Tongue (tissue), 2 donors: ENCODE measurements around the gene LONP1. TPM values are rescaled to one million over a fixed set of nuclear protein-coding genes. Genes with fewer than 3 reads are reported as not detected.

Experiments
- DNase-seq: peaks from one replicate; pipeline ENCODE4 v3.0.0-alpha.2; 2015
- total RNA-seq: library from RNA; depleted of rRNA; stranded (reverse); fragments of >200 nt; gene quantifications from one replicate; pipeline ENCODE4 v1.2.3, GENCODE V29; 2014

Gene LONP1
- total RNA-seq, 1 donor from 2014 or later, result 55.7 TPM

DNA sequence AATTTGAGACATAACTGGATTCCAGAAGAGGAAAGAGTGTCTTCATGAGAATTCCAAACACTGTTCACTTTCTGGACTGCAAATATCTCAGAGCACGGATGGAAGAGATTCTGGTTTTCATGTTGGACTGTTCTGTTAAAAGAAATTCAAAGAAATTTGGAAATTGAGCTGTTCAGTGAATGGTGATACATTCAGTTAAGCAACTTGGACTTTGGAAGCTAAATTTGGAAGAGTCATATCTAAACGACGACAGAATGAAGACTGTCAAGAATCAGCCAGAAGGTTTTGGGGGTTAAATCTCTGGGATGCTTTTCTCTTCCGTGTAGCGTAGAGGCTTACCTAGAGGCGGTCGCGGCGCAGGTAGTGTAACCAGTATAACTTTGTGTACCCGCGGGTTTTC lies 71.5 kb downstream of the LONP1 start:
- no peak for DNase-seq

DNA sequence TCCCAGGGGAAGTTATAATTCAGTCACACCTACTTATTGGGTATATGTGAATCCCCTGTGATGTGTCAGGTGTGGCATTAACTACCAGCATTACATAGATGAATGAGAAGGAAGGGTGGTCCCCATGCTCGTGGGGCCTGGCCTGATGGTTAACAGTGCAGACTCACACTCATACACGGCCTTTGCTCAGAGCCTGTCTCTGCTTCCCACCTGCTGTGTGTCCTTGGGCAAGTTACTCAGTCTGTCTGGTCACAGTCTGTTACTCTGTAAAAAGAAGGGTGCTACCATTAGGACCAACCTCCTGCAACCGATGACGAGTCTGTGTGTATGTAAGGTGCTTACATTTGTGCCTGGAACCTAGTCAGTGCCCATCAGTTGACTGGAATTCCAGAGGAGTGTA lies 73.2 kb downstream of the LONP1 start:
- DNase-seq, result no peak

DNA sequence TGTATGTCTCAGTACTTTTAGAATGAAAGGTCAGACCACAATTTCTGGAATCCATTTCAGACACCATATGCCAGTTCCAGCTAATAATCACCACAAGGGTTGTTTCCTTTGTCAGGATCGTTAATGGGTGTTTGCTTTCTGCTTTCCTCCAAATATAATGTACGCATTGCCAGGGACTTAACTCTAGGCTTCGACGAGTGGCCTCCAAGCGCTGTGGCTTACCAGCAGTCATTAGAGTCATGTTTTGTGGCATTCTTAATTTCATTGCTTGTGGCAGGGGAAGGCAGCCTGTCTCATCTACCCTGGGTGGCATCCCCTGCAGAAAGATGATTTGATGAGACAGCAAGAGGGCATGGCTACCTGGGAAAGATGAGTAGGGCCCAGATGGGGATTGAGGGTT lies 74.5 kb downstream of the LONP1 start:
- no peak for DNase-seq

DNA sequence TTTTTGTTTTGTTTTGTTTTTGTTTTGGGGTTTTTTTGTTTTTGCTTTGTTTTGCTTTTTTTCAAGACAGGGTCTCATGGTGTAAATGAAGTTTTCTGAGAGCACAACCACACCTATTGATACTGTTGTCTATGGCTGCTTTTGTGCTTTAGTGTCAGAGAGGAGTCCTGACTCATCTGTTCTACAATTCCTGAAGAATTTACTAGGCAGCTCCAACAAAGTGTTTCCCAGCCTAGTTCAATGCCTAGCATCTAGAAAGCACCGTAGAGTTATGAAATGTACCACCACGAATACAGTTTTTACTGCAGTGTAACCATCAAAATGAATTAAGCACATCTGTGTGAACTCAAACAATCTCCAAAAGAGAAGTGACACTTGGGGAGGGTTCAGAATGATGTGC lies 75.9 kb downstream of the LONP1 start:
- DNase-seq, result no peak

DNA sequence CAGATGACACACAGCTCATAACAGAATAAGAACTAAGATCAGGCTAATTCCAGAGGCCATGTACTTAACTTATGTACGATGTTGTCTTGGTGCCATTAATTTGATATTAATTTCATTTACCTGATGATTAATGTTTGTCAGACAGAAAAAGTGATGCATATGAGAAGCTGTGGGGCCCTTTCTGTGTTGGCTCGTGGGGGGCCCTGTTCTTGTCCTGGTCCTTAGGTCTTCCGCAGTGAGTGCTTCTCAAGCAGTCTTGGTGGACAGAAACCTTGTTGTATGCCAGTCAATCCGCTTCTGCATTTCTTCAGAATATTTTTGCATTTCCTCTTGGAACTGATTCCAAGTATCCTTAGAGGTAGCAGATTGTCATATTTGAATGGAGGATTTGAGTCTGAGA lies 76.9 kb downstream of the LONP1 start:
- no peak for DNase-seq

DNA sequence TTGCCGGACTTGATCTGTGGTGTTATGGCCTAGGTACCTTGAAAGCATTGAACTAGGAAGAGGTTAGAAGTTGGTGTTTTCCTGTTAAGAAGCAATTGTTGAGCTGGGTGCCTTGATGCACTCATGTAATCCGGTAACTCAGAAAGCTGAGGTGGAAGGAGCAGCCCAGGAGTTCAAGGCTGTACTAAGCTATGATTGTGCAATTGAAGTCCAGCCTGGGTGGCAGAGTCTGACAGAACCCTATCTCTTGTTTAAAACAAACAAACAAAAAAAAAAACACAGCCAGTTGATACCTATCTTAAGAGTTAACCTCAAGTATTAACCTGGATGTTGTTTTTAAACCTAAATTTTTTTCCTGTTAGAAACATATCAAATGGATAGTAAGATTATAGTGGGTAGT lies 77.7 kb downstream of the LONP1 start:
- no peak for DNase-seq

Other genes with a start within 250 kb of the LONP1 start
- 8.1 TPM for gene TINCR, start 152.2 kb downstream of the LONP1 start, total RNA-seq
- gene SAFB2, start 97.4 kb downstream of the LONP1 start, total RNA-seq, result 39.3 TPM
- gene SAFB, start 97.1 kb downstream of the LONP1 start, total RNA-seq, result 91.5 TPM
- 49.1 TPM for gene MICOS13, start 39.6 kb downstream of the LONP1 start, total RNA-seq
- gene HSD11B1L, start 39.1 kb downstream of the LONP1 start, total RNA-seq, result 6.4 TPM
- gene RPL36, start 29.9 kb downstream of the LONP1 start, total RNA-seq, result 293 TPM
- not detected for gene CATSPERD, start 491 bp upstream of the LONP1 start, total RNA-seq
- gene PRR22, start 64.6 kb upstream of the LONP1 start, total RNA-seq, result not detected
- gene DUS3L, start 71.0 kb upstream of the LONP1 start, total RNA-seq, result 27.1 TPM
- gene NRTN, start 84.9 kb upstream of the LONP1 start, total RNA-seq, result not detected
- gene FUT6, start 119.6 kb upstream of the LONP1 start, total RNA-seq, result 4.9 TPM
- gene FUT3, start 131.3 kb upstream of the LONP1 start, total RNA-seq, result 10.8 TPM
- gene FUT5, start 150.4 kb upstream of the LONP1 start, total RNA-seq, result not detected
- gene NDUFA11, start 183.6 kb upstream of the LONP1 start, total RNA-seq, result 139 TPM
- 5.1 TPM for gene VMAC, start 184.7 kb upstream of the LONP1 start, total RNA-seq
- gene CAPS, start 194.1 kb upstream of the LONP1 start, total RNA-seq, result 7.6 TPM